Measurements from ENCODE around the gene ENDOD1.

- TF ChIP-seq CTCF (IDR thresholded peaks at IDR 0.05) (no peak), POLR2AphosphoS5 (IDR thresholded peaks at IDR 0.05; ENCODE audit: insufficient read depth in 1 of 2, low read depth in 1 of 2) (no peak)
These were observed 2.6 kb upstream of the ENDOD1 start for GRCh38 chr11:95086836-95087570.

All from vagina (tissue), 2 donors.